SU-DHL-6 (cell line): ENCODE measurements around the gene TBL3.
A peak's percentile ranks its signal among the peaks of the same experiment; 100 is the strongest.

Experiments
- H2AFZ ChIP-seq: fragments of 200-600 bp; sonication (generic); 2 replicates; pipeline ENCODE4 v1.6.1; 2014; ENCODE audit warnings: low read depth, mild to moderate bottlenecking, moderate library complexity, mixed read lengths, antibody characterized with exemption, low read length; ENCODE audit not compliant: severe bottlenecking
- H3F3A ChIP-seq: fragments of 200-600 bp; shearing (Covaris generic); 2 replicates; pipeline ENCODE4 v1.6.0; 2016; ENCODE audit warnings: antibody characterized with exemption, mild to moderate bottlenecking; ENCODE audit not compliant: insufficient read depth
- H3K27ac ChIP-seq: fragments of 200-600 bp; sonication (generic); 2 replicates; pipeline ENCODE4 v1.5.1; 2016; ENCODE audit warnings: low read depth, mild to moderate bottlenecking, low read length, moderate library complexity, mixed read lengths
- H3K27me3 ChIP-seq: fragments of 200-600 bp; sonication (generic), shearing (Covaris generic); 2 replicates; pipeline ENCODE4 v1.6.0; 2014; ENCODE audit warnings: mild to moderate bottlenecking, low read length
- H3K36me3 ChIP-seq: fragments of 200-600 bp; sonication (generic); 2 replicates; pipeline ENCODE4 v1.6.1; 2014; ENCODE audit warnings: mild to moderate bottlenecking, low read length, mixed read lengths
- H3K4me2 ChIP-seq: fragments of 300-600, 200-600 bp; shearing (Covaris generic), sonication (generic); 2 replicates; pipeline ENCODE4 v1.6.0; 2014; ENCODE audit warnings: low read length, low read depth, mild to moderate bottlenecking; ENCODE audit not compliant: poor library complexity, severe bottlenecking
- H3K4me3 ChIP-seq: fragments of 200-600 bp; sonication (generic); 2 replicates; pipeline ENCODE4 v1.5.1; 2014; ENCODE audit warnings: antibody characterized with exemption, low read length, mild to moderate bottlenecking, mixed read lengths; ENCODE audit not compliant: insufficient read depth, poor library complexity, severe bottlenecking
- H3K79me2 ChIP-seq: fragments of 200-600 bp; sonication (generic); 2 replicates; pipeline ENCODE4 v1.6.1; 2014; ENCODE audit warnings: mild to moderate bottlenecking, low read length, moderate library complexity; ENCODE audit not compliant: insufficient read depth
- H3K9ac ChIP-seq: fragments of 200-600 bp; sonication (generic); 2 replicates; pipeline ENCODE4 v1.7.0; 2014; ENCODE audit warnings: mild to moderate bottlenecking, low read length
- H3K9me2 ChIP-seq: fragments of 200-600 bp; sonication (generic); replicated peaks from 2 replicates; pipeline ENCODE4 v1.6.1; 2014; ENCODE audit warnings: low read length; ENCODE audit not compliant: insufficient read depth
- H3K9me3 ChIP-seq: fragments of 200-600 bp; sonication (generic); 2 replicates; pipeline ENCODE4 v1.6.1; 2014; ENCODE audit warnings: low read length, mixed read lengths; ENCODE audit not compliant: insufficient read depth
- H4K20me1 ChIP-seq: fragments of 200-600 bp; sonication (generic); 2 replicates; pipeline ENCODE4 v1.6.1; 2014; ENCODE audit warnings: low read depth, mild to moderate bottlenecking, antibody characterized with exemption, low read length, moderate library complexity, mixed read lengths
- CTCF ChIP-seq: fragments of 200-600 bp; sonication (generic); IDR thresholded peaks from one replicate; pipeline ENCODE4 v1.5.1; 2017; ENCODE audit warnings: antibody characterized with exemption, mild to moderate bottlenecking, low read length, moderate library complexity; ENCODE audit not compliant: insufficient read depth, poor library complexity, severe bottlenecking
- EZH2phosphoT487 ChIP-seq: fragments of 200-600 bp; sonication (generic), shearing (Covaris generic); conservative IDR thresholded peaks from 2 replicates; pipeline ENCODE4 v1.6.1; 2018; ENCODE audit warnings: mild to moderate bottlenecking, antibody characterized with exemption, low read length, moderate library complexity, mixed read lengths

Gene TBL3

GRCh38 chr16:1958715-1959268, 13.1 kb upstream of the TBL3 start:
- no peaks in the 10 kb centered on the region for H3K9me2 ChIP-seq
- H3K79me2 ChIP-seq: peaks cover 18% of the 10 kb centered on the region
- H3K4me2 ChIP-seq: peak overlapping the region; percentile 46
- H3K9me3 ChIP-seq: no peaks in the 10 kb centered on the region
- peak overlapping the region; percentile 85 for H2AFZ ChIP-seq
- TF ChIP-seq CTCF (no peak), EZH2phosphoT487 (no peak)
- H4K20me1 ChIP-seq: no peaks in the 10 kb centered on the region
- peaks cover 36% of the 10 kb centered on the region for H3F3A ChIP-seq
- peak overlapping the region; percentile 81 for H3K9ac ChIP-seq
- no peak overlapping the region for H3K4me3 ChIP-seq
- H3K27me3 ChIP-seq: no peaks in the 10 kb centered on the region
- H3K27ac ChIP-seq: no peak overlapping the region
- H3K36me3 ChIP-seq: peaks cover 11% of the 10 kb centered on the region

- Histone ChIP-seq H3K27me3 (no peaks in the 10 kb centered on the region), H3F3A (peaks cover 42% of the 10 kb centered on the region), H2AFZ (peak within 1 kb of the TSS; percentile 85), H3K36me3 (peaks cover 15% of the 10 kb centered on the region), H3K9me2 (no peaks in the 10 kb centered on the region), H3K9me3 (no peaks in the 10 kb centered on the region), H3K4me3 (peak within 1 kb of the TSS; percentile 68), H3K4me2 (peak within 1 kb of the TSS; percentile 81), H3K79me2 (peaks cover 24% of the 10 kb centered on the region), H3K27ac (peak within 1 kb of the TSS; percentile 76), H4K20me1 (no peaks in the 10 kb centered on the region), H3K9ac (peak within 1 kb of the TSS; percentile 81)
- peak; percentile 81 for TF ChIP-seq CTCF
- TF ChIP-seq EZH2phosphoT487: no peak
Observed at GRCh38 chr16:1959269-1960039, 12.4 kb upstream of the TBL3 start, which contains the start of gene NDUFB10. TSS of gene NDUFB10 (plus strand) at chr16:1959538. CDS start at chr16:1959625, 87 bp downstream.

DNA sequence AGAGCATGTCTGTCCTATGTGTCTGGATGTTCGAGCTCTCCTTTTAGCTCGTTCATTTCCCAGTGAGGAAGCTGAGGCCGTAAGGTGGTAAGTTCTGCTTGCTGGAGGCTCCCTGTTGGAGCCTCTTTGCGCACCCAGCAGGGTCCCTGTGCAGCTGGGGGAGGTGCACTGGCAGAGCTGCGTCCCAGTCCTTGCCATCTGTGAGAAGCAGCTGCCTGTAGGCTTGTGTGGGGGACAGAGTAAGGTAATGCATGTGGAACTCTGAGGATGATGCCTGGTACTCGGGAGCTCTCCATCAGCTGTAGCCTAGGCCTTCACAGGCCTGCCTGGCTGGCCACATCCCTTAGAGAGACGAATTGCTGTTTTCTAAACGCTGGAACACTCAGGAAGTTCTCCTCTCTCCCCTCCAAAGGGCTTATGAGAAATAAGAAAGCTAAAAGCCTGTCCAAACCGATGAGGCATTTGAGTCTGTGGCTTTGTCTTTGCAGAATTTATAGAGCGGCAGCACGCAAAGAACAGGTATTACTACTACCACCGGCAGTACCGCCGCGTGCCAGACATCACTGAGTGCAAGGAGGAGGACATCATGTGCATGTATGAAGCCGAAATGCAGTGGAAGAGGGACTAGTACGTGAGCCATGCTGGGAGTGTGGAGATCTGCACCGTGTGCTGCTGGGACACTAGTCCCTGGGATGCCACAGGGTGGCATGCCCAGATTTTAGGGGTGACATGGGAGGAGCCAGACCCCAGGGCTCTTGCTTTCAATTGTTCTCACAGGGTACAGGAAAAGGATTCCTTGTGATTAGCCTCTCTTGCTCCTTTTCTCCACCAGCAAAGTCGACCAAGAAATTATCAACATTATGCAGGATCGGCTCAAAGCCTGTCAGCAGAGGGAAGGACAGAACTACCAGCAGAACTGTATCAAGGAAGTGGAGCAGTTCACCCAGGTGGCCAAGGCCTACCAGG, 10.9 kb upstream of the TBL3 start:
- peaks cover 15% of the 10 kb centered on the region for H3K36me3 ChIP-seq
- H3K4me3 ChIP-seq: peak overlapping the region; percentile 68
- peak overlapping the region; percentile 81 for H3K9ac ChIP-seq
- H3K9me2 ChIP-seq: no peaks in the 10 kb centered on the region
- H3K4me2 ChIP-seq: peak overlapping the region; percentile 81
- H3K27ac ChIP-seq: peak overlapping the region; percentile 76
- H3K27me3 ChIP-seq: no peaks in the 10 kb centered on the region
- H2AFZ ChIP-seq: no peak overlapping the region
- H3K79me2 ChIP-seq: peaks cover 37% of the 10 kb centered on the region
- TF ChIP-seq EZH2phosphoT487 (no peak), CTCF (no peak)
- no peaks in the 10 kb centered on the region for H4K20me1 ChIP-seq
- peaks cover 43% of the 10 kb centered on the region for H3F3A ChIP-seq
- no peaks in the 10 kb centered on the region for H3K9me3 ChIP-seq
